H9 (cell line): ENCODE data around the gene C1orf21. TPM values are rescaled to one million over a fixed set of nuclear protein-coding genes. Genes with fewer than 3 reads are reported as not detected.

Source experiments
- DNase-seq: peaks from one replicate; pipeline ENCODE4 v3.0.0-alpha.2; 2017
- H2AFZ ChIP-seq: one replicate; pipeline ENCODE4 v1.6.1; 2013; ENCODE audit warnings: mild to moderate bottlenecking, low read length, control low read depth, moderate library complexity
- H2AK5ac ChIP-seq: 2 replicates; pipeline ENCODE4 v1.6.1; 2013; ENCODE audit warnings: low read length, control low read depth, mixed read lengths; ENCODE audit not compliant: insufficient read length
- H2BK120ac ChIP-seq: one replicate; pipeline ENCODE4 v1.6.1; 2013; ENCODE audit warnings: low read depth, mild to moderate bottlenecking, low read length, control low read depth, inconsistent platforms; ENCODE audit not compliant: poor library complexity, severe bottlenecking
- H2BK12ac ChIP-seq: 2 replicates; pipeline ENCODE4 v1.6.1; 2013; ENCODE audit warnings: low read length, control low read depth, mixed read lengths, low read depth; ENCODE audit not compliant: insufficient read length
- H2BK15ac ChIP-seq: 2 replicates; pipeline ENCODE4 v1.6.1; 2013; ENCODE audit warnings: low read depth, low read length, control low read depth
- H2BK20ac ChIP-seq: one replicate; pipeline ENCODE4 v1.6.1; 2013; ENCODE audit warnings: low read depth, mild to moderate bottlenecking, low read length, control low read depth, inconsistent platforms; ENCODE audit not compliant: poor library complexity, severe bottlenecking
- H2BK5ac ChIP-seq: 2 replicates; pipeline ENCODE4 v1.6.1; 2013; ENCODE audit warnings: low read length, control low read depth, mixed read lengths; ENCODE audit not compliant: insufficient read length
- H3K14ac ChIP-seq: 2 replicates; pipeline ENCODE4 v1.6.1; 2013; ENCODE audit warnings: low read length, control low read depth; ENCODE audit not compliant: insufficient read depth
- H3K18ac ChIP-seq: 2 replicates; pipeline ENCODE4 v1.6.1; 2013; ENCODE audit warnings: low read depth, mild to moderate bottlenecking, mixed read lengths, low read length, control low read depth; ENCODE audit not compliant: insufficient read length
- H3K23ac ChIP-seq: 2 replicates; pipeline ENCODE4 v1.6.1; 2013; ENCODE audit warnings: low read length, control low read depth, mixed read lengths, low read depth; ENCODE audit not compliant: insufficient read length
- H3K23me2 ChIP-seq: 2 replicates; pipeline ENCODE4 v1.6.1; 2013; ENCODE audit warnings: low read depth, mild to moderate bottlenecking, mixed read lengths, low read length, control low read depth; ENCODE audit not compliant: insufficient read length, poor library complexity, severe bottlenecking
- H3K27ac ChIP-seq: 2 replicates; pipeline ENCODE4 v1.5.1; 2013; ENCODE audit warnings: low read length, control low read depth, mixed read lengths, low read depth; ENCODE audit not compliant: insufficient read length
- H3K27me3 ChIP-seq: 2 replicates; pipeline ENCODE4 v1.6.1; 2013; ENCODE audit warnings: low read length, control low read depth, inconsistent platforms; ENCODE audit not compliant: insufficient read depth
- H3K4ac ChIP-seq: 2 replicates; pipeline ENCODE4 v1.6.1; 2013; ENCODE audit warnings: low read depth, mild to moderate bottlenecking, control low read depth, inconsistent platforms, low read length, moderate library complexity
- H3K4me1 ChIP-seq: 2 replicates; pipeline ENCODE4 v1.6.1; 2013; ENCODE audit warnings: low read length, control low read depth, inconsistent platforms; ENCODE audit not compliant: insufficient read depth
- H3K4me2 ChIP-seq: 2 replicates; pipeline ENCODE4 v1.6.1; 2013; ENCODE audit warnings: low read length, control low read depth, mixed read lengths; ENCODE audit not compliant: insufficient read length, insufficient read depth
- H3K56ac ChIP-seq: 2 replicates; pipeline ENCODE4 v1.6.1; 2013; ENCODE audit warnings: low read depth, mild to moderate bottlenecking, mixed read lengths, low read length, control low read depth; ENCODE audit not compliant: insufficient read length
- H3K79me1 ChIP-seq: 2 replicates; pipeline ENCODE4 v1.6.1; 2013; ENCODE audit warnings: low read depth, mild to moderate bottlenecking, moderate library complexity, low read length, control low read depth, inconsistent platforms; ENCODE audit not compliant: insufficient read depth, poor library complexity, severe bottlenecking
- H3K79me2 ChIP-seq: 2 replicates; pipeline ENCODE4 v1.6.1; 2013; ENCODE audit warnings: low read length, control low read depth, inconsistent platforms; ENCODE audit not compliant: insufficient read depth
- H3K9ac ChIP-seq: 2 replicates; pipeline ENCODE4 v1.6.1; 2013; ENCODE audit warnings: low read length, control low read depth, mixed read lengths; ENCODE audit not compliant: insufficient read length; ENCODE audit errors: extremely low read depth
- H3K9me3 ChIP-seq: one replicate; pipeline ENCODE4 v1.6.1; 2013; ENCODE audit warnings: low read depth, low read length, inconsistent platforms; ENCODE audit not compliant: control insufficient read depth
- H3T11ph ChIP-seq: one replicate; pipeline ENCODE4 v1.6.1; 2013; ENCODE audit warnings: mild to moderate bottlenecking, low read length, control low read depth, inconsistent platforms
- H4K20me1 ChIP-seq: one replicate; pipeline ENCODE4 v1.6.1; 2013; ENCODE audit not compliant: control insufficient read depth, insufficient read length, insufficient read depth
- H4K5ac ChIP-seq: 2 replicates; pipeline ENCODE4 v1.6.1; 2013; ENCODE audit warnings: low read depth, mild to moderate bottlenecking, mixed read lengths, low read length, control low read depth; ENCODE audit not compliant: insufficient read length
- H4K8ac ChIP-seq: replicated peaks from 2 replicates; pipeline ENCODE4 v1.6.1; 2013; ENCODE audit warnings: low read length, control low read depth, mixed read lengths, low read depth; ENCODE audit not compliant: insufficient read length
- H4K91ac ChIP-seq: 2 replicates; pipeline ENCODE4 v1.6.1; 2013; ENCODE audit warnings: low read depth, mild to moderate bottlenecking, moderate library complexity, mixed read lengths, low read length, control low read depth; ENCODE audit not compliant: insufficient read length
- H3K27ac Mint-ChIP-seq, 3 experiments: 2 replicates in 2 of 3; 3 replicates in 1 of 3; pipeline ENCODE4 v1.8.0; 2020 to 2021; ENCODE audit warnings: mixed read lengths in 3 of 3, mild to moderate bottlenecking in 1 of 3, moderate library complexity in 1 of 3
- H3K27me3 Mint-ChIP-seq: 2 replicates; pipeline ENCODE4 v1.8.0; 2021; ENCODE audit warnings: low read depth, mild to moderate bottlenecking, moderate library complexity, mixed read lengths
- H3K36me3 Mint-ChIP-seq, 3 experiments: 2 replicates in 2 of 3; 3 replicates in 1 of 3; pipeline ENCODE4 v1.8.0; 2020 to 2021; ENCODE audit warnings: low read depth in 3 of 3, mixed read lengths in 3 of 3; ENCODE audit not compliant: insufficient read depth in 1 of 3
- H3K4me1 Mint-ChIP-seq, 2 experiments: 2 replicates each; pipeline ENCODE4 v1.8.0; 2020; ENCODE audit warnings: mixed read lengths in 2 of 2
- H3K4me3 Mint-ChIP-seq, 2 experiments: 2 replicates in 1 of 2; 3 replicates in 1 of 2; pipeline ENCODE4 v1.8.0; 2020 to 2021; ENCODE audit warnings: mild to moderate bottlenecking in 2 of 2, mixed read lengths in 2 of 2, moderate library complexity in 1 of 2
- H3K9me3 Mint-ChIP-seq, 2 experiments: 2 replicates in 1 of 2; 3 replicates in 1 of 2; pipeline ENCODE4 v1.8.0; 2020; ENCODE audit warnings: mild to moderate bottlenecking in 2 of 2, mixed read lengths in 2 of 2, moderate library complexity in 1 of 2
- WGBS: extraction: QIAGEN DNeasy Blood & Tissue Kit; methylation state at CpG from one replicate; pipeline ENCODE4 v1.1.7; 2013; ENCODE audit warnings: missing lambda C conversion rate, low lambda C conversion rate, mixed read lengths; ENCODE audit not compliant: insufficient read length; ENCODE audit errors: extremely low coverage; 5-methylcytosine and 5-hydroxymethylcytosine counted together
- total RNA-seq: library from RNA; stranded (reverse); gene quantifications from 2 replicates; pipeline ENCODE4 v1.2.1, GENCODE V29; 2021
- TF ChIP-seq, protein P1 (sequence below): fragments of 200-600 bp; sonication (generic); conservative IDR thresholded peaks from 3 replicates; pipeline ENCODE4 v1.8.0; 2021; ENCODE audit warnings: antibody characterized with exemption, mild to moderate bottlenecking

The C1orf21 gene
- total RNA-seq, 1 experiment from 2014 or later = 36.0 TPM

GRCh38 chr1:184556665-184557064, 169.8 kb downstream of the C1orf21 start:
- H2BK5ac ChIP-seq = no peak overlapping the region
- H3K14ac ChIP-seq = no peak overlapping the region
- H3K23me2 ChIP-seq = no peaks in the 10 kb centered on the region
- no peak for DNase-seq
- H2AK5ac ChIP-seq = no peak overlapping the region
- H3K27ac Mint-ChIP-seq = no peak overlapping the region
- H3K4me1 Mint-ChIP-seq = peaks cover 4 to 15% of the 10 kb centered on the region in 2 experiments; a peak in 3 of 4 replicates
- TF ChIP-seq, protein P1, sequence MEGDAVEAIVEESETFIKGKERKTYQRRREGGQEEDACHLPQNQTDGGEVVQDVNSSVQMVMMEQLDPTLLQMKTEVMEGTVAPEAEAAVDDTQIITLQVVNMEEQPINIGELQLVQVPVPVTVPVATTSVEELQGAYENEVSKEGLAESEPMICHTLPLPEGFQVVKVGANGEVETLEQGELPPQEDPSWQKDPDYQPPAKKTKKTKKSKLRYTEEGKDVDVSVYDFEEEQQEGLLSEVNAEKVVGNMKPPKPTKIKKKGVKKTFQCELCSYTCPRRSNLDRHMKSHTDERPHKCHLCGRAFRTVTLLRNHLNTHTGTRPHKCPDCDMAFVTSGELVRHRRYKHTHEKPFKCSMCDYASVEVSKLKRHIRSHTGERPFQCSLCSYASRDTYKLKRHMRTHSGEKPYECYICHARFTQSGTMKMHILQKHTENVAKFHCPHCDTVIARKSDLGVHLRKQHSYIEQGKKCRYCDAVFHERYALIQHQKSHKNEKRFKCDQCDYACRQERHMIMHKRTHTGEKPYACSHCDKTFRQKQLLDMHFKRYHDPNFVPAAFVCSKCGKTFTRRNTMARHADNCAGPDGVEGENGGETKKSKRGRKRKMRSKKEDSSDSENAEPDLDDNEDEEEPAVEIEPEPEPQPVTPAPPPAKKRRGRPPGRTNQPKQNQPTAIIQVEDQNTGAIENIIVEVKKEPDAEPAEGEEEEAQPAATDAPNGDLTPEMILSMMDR = no peak
- no peaks in the 10 kb centered on the region for H3K27me3 Mint-ChIP-seq
- H2BK12ac ChIP-seq = no peak overlapping the region
- no peaks in the 10 kb centered on the region for H3K9me3 Mint-ChIP-seq
- H3K9ac ChIP-seq = no peak overlapping the region
- no peak overlapping the region for H2AFZ ChIP-seq
- no peak overlapping the region for H3K4ac ChIP-seq
- H3K27me3 ChIP-seq = no peaks in the 10 kb centered on the region
- H4K91ac ChIP-seq = no peak overlapping the region
- H4K20me1 ChIP-seq = no peaks in the 10 kb centered on the region
- H4K5ac ChIP-seq = no peak overlapping the region
- H3K79me1 ChIP-seq = no peaks in the 10 kb centered on the region
- no peak overlapping the region for H3K27ac ChIP-seq
- H2BK15ac ChIP-seq = no peak overlapping the region
- WGBS = no CpG with 5 or more reads among the region's 2 CpGs
- 0 out of 7 replicates have a peak, but pooled peaks cover 0 to 2% (median 0%) of the 10 kb centered on the region in 3 experiments for H3K36me3 Mint-ChIP-seq
- H3K9me3 ChIP-seq = no peaks in the 10 kb centered on the region
- H3K4me1 ChIP-seq = no peaks in the 10 kb centered on the region; the same call in 1 of the 2 replicates
- no peak overlapping the region for H3K56ac ChIP-seq
- no peak overlapping the region for H3K18ac ChIP-seq
- H3K23ac ChIP-seq = no peak overlapping the region
- H2BK120ac ChIP-seq = no peak overlapping the region
- H3K4me2 ChIP-seq = no peak overlapping the region
- H3K4me3 Mint-ChIP-seq = no peak overlapping the region
- no peak overlapping the region for H2BK20ac ChIP-seq
- no peaks in the 10 kb centered on the region for H3K79me2 ChIP-seq
- H4K8ac ChIP-seq = no peak overlapping the region
- no peak overlapping the region for H3T11ph ChIP-seq
